NCI-H146 treated with DMSO at 0.1 percent for 48 hours (cell line): ENCODE data around the gene SEC24D.
"Not testable (repeated sequence)": the region's sequence is repeated elsewhere in the genome, so short reads cannot be mapped to it uniquely, and the experiment has no call there.

Experiments used
- DNase-seq: peaks from one replicate; lab custom pipeline; 2025; ENCODE audit not compliant: unreplicated experiment; lab: John Stamatoyannopoulos, UW

SEC24D gene

GRCh38 chr4:118814058-118814457 lies 21.9 kb downstream of the SEC24D start:
- DNase-seq = no peak

GRCh38 chr4:118813561-118813960 lies 22.4 kb downstream of the SEC24D start:
- no peak for DNase-seq

GRCh38 chr4:118811832-118812231 lies 24.1 kb downstream of the SEC24D start:
- DNase-seq = no peak

GRCh38 chr4:118810991-118811764 lies 24.7 kb downstream of the SEC24D start:
- DNase-seq = no peak

- no peak for DNase-seq
Observed at GRCh38 chr4:118807659-118808058, 28.3 kb downstream of the SEC24D start.

GRCh38 chr4:118803253-118803652 lies 32.7 kb downstream of the SEC24D start:
- DNase-seq = no peak

GRCh38 chr4:118801895-118802575 lies 33.9 kb downstream of the SEC24D start:
- DNase-seq = no peak

- no peak for DNase-seq
Observed at GRCh38 chr4:118799231-118799942, 36.5 kb downstream of the SEC24D start.

GRCh38 chr4:118798658-118799057 lies 37.3 kb downstream of the SEC24D start:
- DNase-seq = no peak

- DNase-seq = no peak
Observed at GRCh38 chr4:118797558-118798142, 38.3 kb downstream of the SEC24D start.

- not testable (repeated sequence) for DNase-seq
Observed at GRCh38 chr4:118791690-118792446, 44.1 kb downstream of the SEC24D start.

GRCh38 chr4:118790544-118790943 lies 45.4 kb downstream of the SEC24D start:
- peak; percentile 12 for DNase-seq

GRCh38 chr4:118788911-118789310 lies 47.0 kb downstream of the SEC24D start:
- DNase-seq = no peak

- no peak for DNase-seq
Observed at GRCh38 chr4:118787844-118788380, 48.0 kb downstream of the SEC24D start.

GRCh38 chr4:118784776-118785175 lies 51.1 kb downstream of the SEC24D start:
- no peak for DNase-seq

- DNase-seq = no peak
Observed at GRCh38 chr4:118783887-118784286, 52.0 kb downstream of the SEC24D start.

GRCh38 chr4:118782886-118783285 lies 53.0 kb downstream of the SEC24D start:
- DNase-seq = not testable (repeated sequence)

GRCh38 chr4:118777649-118778048 lies 58.3 kb downstream of the SEC24D start:
- not testable (repeated sequence) for DNase-seq

- DNase-seq = not testable (repeated sequence)
Observed at GRCh38 chr4:118776955-118777640, 58.8 kb downstream of the SEC24D start.
